SK-N-SH treated with all-trans-retinoic acid at 6 μM for 48 hours (cell line): ENCODE results near the gene TMOD3.

Source experiments
- ATAC-seq: fragments of 200-7000 bp; cut with Tn5 transposase; 3 replicates; pipeline ENCODE4 v1.9.1; 2020; ENCODE audit warnings: mild to moderate bottlenecking, moderate library complexity
- ARNTL ChIP-seq: fragments of 450-650 bp; formaldehyde crosslinking; IDR thresholded peaks from 2 replicates; pipeline ENCODE4 v1.5.0; 2020; ENCODE audit warnings: low read depth, mild to moderate bottlenecking, moderate library complexity, borderline replicate concordance
- BACH2 ChIP-seq: fragments of 250-450 bp; sonication (Bioruptor Pico); IDR thresholded peaks from 2 replicates; pipeline ENCODE4 v1.9.0; 2021; ENCODE audit warnings: mild to moderate bottlenecking, borderline replicate concordance
- CREB5 ChIP-seq: fragments of 250-450 bp; sonication (Bioruptor Pico); IDR thresholded peaks from 2 replicates; pipeline ENCODE4 v1.5.1; 2020; ENCODE audit warnings: low read depth, mild to moderate bottlenecking, moderate library complexity
- CSDC2 ChIP-seq: fragments of 250-450 bp; sonication (Bioruptor Pico); IDR thresholded peaks from 2 replicates; pipeline ENCODE4 v1.5.0; 2020; ENCODE audit warnings: mild to moderate bottlenecking, moderate library complexity
- CSRNP3 ChIP-seq: fragments of 250-450 bp; sonication (Bioruptor Pico); IDR thresholded peaks from 2 replicates; pipeline ENCODE4 v1.5.1; 2021; ENCODE audit warnings: mild to moderate bottlenecking, moderate library complexity
- ESRRG ChIP-seq: fragments of 250-450 bp; sonication (Bioruptor Pico); IDR thresholded peaks from 2 replicates; pipeline ENCODE4 v1.6.1; 2021; ENCODE audit warnings: mild to moderate bottlenecking
- GLIS3 ChIP-seq: fragments of 250-450 bp; sonication (Bioruptor Pico); IDR thresholded peaks from 2 replicates; pipeline ENCODE4 v1.5.0; 2020; ENCODE audit warnings: mild to moderate bottlenecking, moderate library complexity
- ISL1 ChIP-seq: fragments of 250-450 bp; sonication (Bioruptor Pico); IDR thresholded peaks from 2 replicates; pipeline ENCODE4 v2.1.2; 2022; ENCODE audit warnings: mild to moderate bottlenecking, moderate library complexity
- OSR1 ChIP-seq: fragments of 250-450 bp; sonication (Bioruptor Pico); IDR thresholded peaks from 2 replicates; pipeline ENCODE4 v1.8.0; 2022; ENCODE audit warnings: moderate library complexity, mild to moderate bottlenecking, inconsistent platforms
- PATZ1 ChIP-seq: fragments of 250-450 bp; sonication (Bioruptor Pico); IDR thresholded peaks from 2 replicates; pipeline ENCODE4 v1.8.0; 2020; ENCODE audit warnings: mild to moderate bottlenecking, moderate library complexity, borderline replicate concordance
- PPARA ChIP-seq: fragments of 250-450 bp; sonication (Bioruptor Pico); IDR thresholded peaks from 2 replicates; pipeline ENCODE4 v1.5.0; 2020; ENCODE audit warnings: mild to moderate bottlenecking, borderline replicate concordance
- RARB ChIP-seq: fragments of 250-450 bp; sonication (Bioruptor Pico); IDR thresholded peaks from 2 replicates; pipeline ENCODE4 v1.8.0; 2021; ENCODE audit warnings: mild to moderate bottlenecking, moderate library complexity
- TOX ChIP-seq: fragments of 250-450 bp; sonication (Bioruptor Pico); IDR thresholded peaks from 2 replicates; pipeline ENCODE4 v1.8.0; 2021; ENCODE audit warnings: mild to moderate bottlenecking, moderate library complexity, borderline replicate concordance
- ZC3H10 ChIP-seq: fragments of 250-450 bp; sonication (Bioruptor Pico); IDR thresholded peaks from 2 replicates; pipeline ENCODE4 v1.5.1; 2021; ENCODE audit warnings: mild to moderate bottlenecking, moderate library complexity
- ZFP3 ChIP-seq: fragments of 250-450 bp; sonication (Bioruptor Pico); IDR thresholded peaks from 2 replicates; pipeline ENCODE4 v1.5.0; 2020; ENCODE audit warnings: mild to moderate bottlenecking, moderate library complexity
- ZFP30 ChIP-seq: fragments of 450-650 bp; formaldehyde crosslinking; IDR thresholded peaks from 2 replicates; pipeline ENCODE4 v1.5.0; 2022; ENCODE audit warnings: mild to moderate bottlenecking, moderate library complexity
- ZNF565 ChIP-seq: fragments of 450-650 bp; formaldehyde crosslinking; conservative IDR thresholded peaks from 2 replicates; pipeline ENCODE4 v1.5.0; 2020; ENCODE audit warnings: low read depth, mild to moderate bottlenecking, moderate library complexity
- ZNF70 ChIP-seq: fragments of 450-650 bp; formaldehyde crosslinking; IDR thresholded peaks from 2 replicates; pipeline ENCODE4 v1.5.0; 2020; ENCODE audit warnings: mild to moderate bottlenecking, moderate library complexity
- ZNF8 ChIP-seq: fragments of 450-650 bp; formaldehyde crosslinking; IDR thresholded peaks from 2 replicates; pipeline ENCODE4 v1.5.0; 2020; ENCODE audit warnings: mild to moderate bottlenecking, moderate library complexity

The TMOD3 gene

GRCh38 chr15:51830276-51830806 is 888 bp downstream of the TMOD3 start:
- TF ChIP-seq ZNF565 (CRISPR knock-in tag) = no peak
- TF ChIP-seq ESRRG (CRISPR knock-in tag) = no peak
- TF ChIP-seq CREB5 = no peak
- TF ChIP-seq, all 23 proteins: peak for 0
- peak; percentile 42 for ATAC-seq

- TF ChIP-seq ARNTL = no peak
- TF ChIP-seq ISL1 (CRISPR knock-in tag) = no peak
- TF ChIP-seq CSDC2 (CRISPR knock-in tag) = no peak
- no peak for TF ChIP-seq TOX (CRISPR knock-in tag)
- TF ChIP-seq ZNF70 (CRISPR knock-in tag) = no peak
- TF ChIP-seq CSRNP3 (CRISPR knock-in tag) = no peak
- TF ChIP-seq PPARA (CRISPR knock-in tag) = no peak
- no peak for TF ChIP-seq RARB (CRISPR knock-in tag)
- TF ChIP-seq ZFP3 = no peak
- TF ChIP-seq, all 23 proteins: peak for 0
These were observed 4.3 kb downstream of the TMOD3 start for GRCh38 chr15:51833772-51834171.

GRCh38 chr15:51837792-51838251 is 8.4 kb downstream of the TMOD3 start:
- no peak for TF ChIP-seq ZNF8 (CRISPR knock-in tag)
- no peak for TF ChIP-seq ZFP30 (CRISPR knock-in tag)
- no peak for TF ChIP-seq CSRNP3 (CRISPR knock-in tag)
- peak; percentile 56 for ATAC-seq

More at GRCh38 chr15:51833772-51834171, 4.3 kb downstream of the TMOD3 start:
- ATAC-seq = no peak

GRCh38 chr15:51838270-51838669 is 8.8 kb downstream of the TMOD3 start:
- TF ChIP-seq BACH2 = no peak
- TF ChIP-seq ZFP30 (CRISPR knock-in tag) = no peak
- no peak for TF ChIP-seq ZNF565 (CRISPR knock-in tag)
- no peak for TF ChIP-seq RARB (CRISPR knock-in tag)
- no peak for TF ChIP-seq ARNTL
- TF ChIP-seq ESRRG (CRISPR knock-in tag) = no peak
- TF ChIP-seq ZC3H10 (CRISPR knock-in tag) = no peak
- no peak for TF ChIP-seq PATZ1 (CRISPR knock-in tag)
- no peak for TF ChIP-seq CSDC2 (CRISPR knock-in tag)
- TF ChIP-seq CREB5 = no peak
- TF ChIP-seq TOX (CRISPR knock-in tag) = no peak
- TF ChIP-seq GLIS3 (CRISPR knock-in tag) = no peak
- TF ChIP-seq OSR1 (CRISPR knock-in tag) = no peak
- TF ChIP-seq PPARA (CRISPR knock-in tag) = no peak
- TF ChIP-seq, all 23 proteins: peak for 0
- ATAC-seq = no peak

- TF ChIP-seq RARB (CRISPR knock-in tag) (no peak), PATZ1 (CRISPR knock-in tag) (no peak), ZNF70 (CRISPR knock-in tag) (no peak), ISL1 (CRISPR knock-in tag) (no peak)
- no peak for ATAC-seq
These were observed 11.2 kb downstream of the TMOD3 start for GRCh38 chr15:51840692-51841091.
